Esophagus squamous epithelium (tissue), 5 donors: ENCODE data around the gene MEI1. TPM values are rescaled to one million over a fixed set of nuclear protein-coding genes. Genes with fewer than 3 reads are reported as not detected.

Experiments
- DNase-seq: peaks from one replicate; lab custom pipeline; 2025; lab: John Stamatoyannopoulos, UW
- H3K27ac ChIP-seq, 4 donors: fragments of 200-600 bp; sonication (generic); one replicate each; pipeline ENCODE4 v1.5.1; 2016 to 2019; ENCODE audit warnings: mild to moderate bottlenecking in 1 of 4
- H3K27me3 ChIP-seq, 4 donors: fragments of 200-600 bp; sonication (generic); 1 replicate in 3 of 4; 2 replicates in 1 of 4; pipeline versions ENCODE4 v1.5.1 to v1.6.0; 2017 to 2021; ENCODE audit warnings: antibody characterized with exemption in 1 of 4
- H3K36me3 ChIP-seq, 3 donors: fragments of 200-600 bp; sonication (generic); one replicate each; pipeline ENCODE4 v1.5.1; 2016 to 2019
- H3K4me1 ChIP-seq, 3 donors: fragments of 200-600 bp; sonication (generic); one replicate each; pipeline ENCODE4 v1.5.1; 2017 to 2019
- H3K4me3 ChIP-seq, 4 donors: fragments of 200-600 bp; sonication (generic); 1 replicate in 3 of 4; 2 replicates in 1 of 4; pipeline ENCODE4 v1.5.1; 2016 to 2019; ENCODE audit warnings: mild to moderate bottlenecking in 2 of 4, moderate library complexity in 1 of 4
- H3K9me3 ChIP-seq, 3 donors: fragments of 200-600 bp; sonication (generic); one replicate each; pipeline ENCODE4 v1.5.1; 2016 to 2019
- POLR2A ChIP-seq, 4 donors: fragments of 450-650 bp; IDR thresholded peaks; one replicate each; pipeline ENCODE4 v1.6.1; 2017; ENCODE audit warnings: antibody characterized with exemption in 4 of 4, mild to moderate bottlenecking in 4 of 4, moderate library complexity in 3 of 4
- WGBS, 2 donors: methylation state at CpG; one replicate each; pipeline ENCODE4 v1.1.5; 2018; 5-methylcytosine and 5-hydroxymethylcytosine counted together
- intact Hi-C: fragments of 100-400 bp; cut with DNase I; formaldehyde crosslinking; loops from one replicate; pipeline ENCODE4 v1.15.0; 2022
- total RNA-seq, 4 donors: library from RNA; depleted of rRNA; stranded (reverse); fragments of >200 nt; gene quantifications; one replicate each; pipeline ENCODE4 v1.1.0, GENCODE V29; 2016
- TF ChIP-seq, protein P1 (sequence below), 6 experiments: fragments of 450-650 bp in 4 of 6; fragments of 200-600 bp in 2 of 6; sonication (generic) in 2 of 6; IDR thresholded peaks; one replicate each; pipeline ENCODE4 v1.5.1; 2016 to 2019; ENCODE audit warnings: antibody characterized with exemption in 6 of 6, mild to moderate bottlenecking in 4 of 6, moderate library complexity in 4 of 6
- donor health status: DM: yes; HTN: yes; CAD: no.

MEI1 gene
- total RNA-seq, 4 donors from 2014 or later, result 0.09 to 1.3 (median 0.52) TPM

GRCh38 chr22:41826430-41827383, 127.4 kb downstream of the MEI1 start:
- Histone ChIP-seq H3K4me3 (no peak overlapping the region), H3K4me1 (peaks cover 8 to 45% (median 18%) of the 10 kb centered on the region in 3 donors), H3K27ac (peak overlapping the region in 2 of 4 donors; percentile 5 to 33), H3K9me3 (no peaks in the 10 kb centered on the region), H3K27me3 (no peaks in the 10 kb centered on the region), H3K36me3 (peaks cover 0 to 11% (median 0%) of the 10 kb centered on the region in 3 donors)
- intact Hi-C loops, result no loop called here
- 68 to 70% methylated on average over 2 of the region's 11 CpGs for WGBS, 2 donors
- DNase-seq, result no peak
- no peak for TF ChIP-seq POLR2A (IDR thresholded peaks at IDR 0.05)
- TF ChIP-seq, protein P1, sequence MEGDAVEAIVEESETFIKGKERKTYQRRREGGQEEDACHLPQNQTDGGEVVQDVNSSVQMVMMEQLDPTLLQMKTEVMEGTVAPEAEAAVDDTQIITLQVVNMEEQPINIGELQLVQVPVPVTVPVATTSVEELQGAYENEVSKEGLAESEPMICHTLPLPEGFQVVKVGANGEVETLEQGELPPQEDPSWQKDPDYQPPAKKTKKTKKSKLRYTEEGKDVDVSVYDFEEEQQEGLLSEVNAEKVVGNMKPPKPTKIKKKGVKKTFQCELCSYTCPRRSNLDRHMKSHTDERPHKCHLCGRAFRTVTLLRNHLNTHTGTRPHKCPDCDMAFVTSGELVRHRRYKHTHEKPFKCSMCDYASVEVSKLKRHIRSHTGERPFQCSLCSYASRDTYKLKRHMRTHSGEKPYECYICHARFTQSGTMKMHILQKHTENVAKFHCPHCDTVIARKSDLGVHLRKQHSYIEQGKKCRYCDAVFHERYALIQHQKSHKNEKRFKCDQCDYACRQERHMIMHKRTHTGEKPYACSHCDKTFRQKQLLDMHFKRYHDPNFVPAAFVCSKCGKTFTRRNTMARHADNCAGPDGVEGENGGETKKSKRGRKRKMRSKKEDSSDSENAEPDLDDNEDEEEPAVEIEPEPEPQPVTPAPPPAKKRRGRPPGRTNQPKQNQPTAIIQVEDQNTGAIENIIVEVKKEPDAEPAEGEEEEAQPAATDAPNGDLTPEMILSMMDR (IDR thresholded peaks at IDR 0.05), result no peak

- no peak for DNase-seq
- Histone ChIP-seq H3K27ac (no peak overlapping the region), H3K36me3 (peaks cover 0 to 11% (median 0%) of the 10 kb centered on the region in 3 donors), H3K4me1 (peaks cover 8 to 52% (median 18%) of the 10 kb centered on the region in 3 donors), H3K27me3 (no peaks in the 10 kb centered on the region), H3K9me3 (no peaks in the 10 kb centered on the region), H3K4me3 (no peak overlapping the region)
- TF ChIP-seq POLR2A (IDR thresholded peaks at IDR 0.05), result no peak
- TF ChIP-seq, protein P1 (IDR thresholded peaks at IDR 0.05), result no peak
- 81 to 93% methylated on average over 3 to 5 of the region's 6 CpGs for WGBS, 2 donors
- intact Hi-C loops, result no loop called here
These were observed 128.4 kb downstream of the MEI1 start for GRCh38 chr22:41827671-41828070.

- H3K9me3 ChIP-seq, result no peaks in the 10 kb centered on the region
- TF ChIP-seq, protein P1 (IDR thresholded peaks at IDR 0.05), result no peak
- TF ChIP-seq POLR2A (IDR thresholded peaks at IDR 0.05), result no peak
- no peaks in the 10 kb centered on the region for H3K27me3 ChIP-seq
- no peak for DNase-seq
- H3K27ac ChIP-seq, result no peak overlapping the region
- peaks cover 0 to 11% (median 0%) of the 10 kb centered on the region in 3 donors for H3K36me3 ChIP-seq
- 94 to 100% methylated on average over 4 of the region's 4 CpGs for WGBS, 2 donors
- no peak overlapping the region for H3K4me3 ChIP-seq
- intact Hi-C loops, result no loop called here
- peaks cover 8 to 52% (median 18%) of the 10 kb centered on the region in 3 donors for H3K4me1 ChIP-seq
These were observed 129.2 kb downstream of the MEI1 start for GRCh38 chr22:41828516-41828915.

DNA sequence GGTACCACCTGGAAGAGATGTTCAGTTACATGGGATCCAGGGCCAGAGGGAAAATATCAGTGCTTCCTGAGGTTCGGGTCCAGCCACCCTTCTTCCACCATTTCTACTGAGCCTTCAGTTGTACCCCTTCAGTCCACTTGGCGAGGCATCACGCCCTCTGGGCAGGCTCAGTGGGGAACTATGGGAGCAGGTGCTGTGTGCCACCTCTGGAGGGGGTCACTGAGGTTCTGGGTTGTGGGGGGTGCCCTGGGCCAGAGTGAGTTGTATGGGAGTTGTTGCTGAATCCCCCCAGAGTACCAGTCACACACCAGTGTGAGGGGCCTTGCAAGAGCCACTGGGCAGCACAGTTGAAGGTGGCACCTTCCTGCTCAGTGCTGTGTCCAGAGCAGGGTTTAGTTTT, 130.9 kb downstream of the MEI1 start:
- Histone ChIP-seq H3K4me3 (no peak overlapping the region), H3K27me3 (no peaks in the 10 kb centered on the region), H3K27ac (peak overlapping the region in 1 of 4 donors; percentile 1), H3K9me3 (no peaks in the 10 kb centered on the region), H3K4me1 (peaks cover 12 to 68% (median 22%) of the 10 kb centered on the region in 3 donors), H3K36me3 (peaks cover 0 to 11% (median 0%) of the 10 kb centered on the region in 3 donors)
- TF ChIP-seq, protein P1 (IDR thresholded peaks at IDR 0.05), result peak in 1 of 6 experiments; percentile 14
- TF ChIP-seq POLR2A (IDR thresholded peaks at IDR 0.05), result no peak
- intact Hi-C loops, result no loop called here
- no peak for DNase-seq
- 90% methylated on average over 2 of the region's 3 CpGs; no CpG with 5 or more reads in 1 of the 2 donors for WGBS, 2 donors

DNA sequence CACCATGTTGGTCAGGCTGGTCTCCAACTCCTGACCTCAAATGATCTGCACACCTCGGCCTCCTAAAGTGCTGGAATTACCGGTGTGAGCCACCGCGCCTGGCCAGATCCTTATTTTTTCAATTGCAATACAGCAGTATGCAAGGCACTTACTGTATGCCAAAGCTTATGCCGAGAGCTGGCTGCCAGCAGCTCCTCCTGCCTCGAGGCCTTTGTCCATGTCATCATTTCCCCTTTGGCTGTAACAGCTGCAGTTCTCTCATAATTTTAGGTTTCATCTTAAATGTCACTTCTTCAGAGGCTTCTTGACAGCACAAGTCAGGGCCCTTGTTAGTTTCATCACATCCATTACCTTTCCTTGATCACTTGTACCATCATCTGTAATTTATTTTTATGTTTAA, 132.1 kb downstream of the MEI1 start:
- intact Hi-C loops, result no loop called here
- peaks cover 0 to 12% (median 0%) of the 10 kb centered on the region in 3 donors for H3K36me3 ChIP-seq
- TF ChIP-seq, protein P1 (IDR thresholded peaks at IDR 0.05), result no peak
- TF ChIP-seq POLR2A (IDR thresholded peaks at IDR 0.05), result no peak
- WGBS, 2 donors, result 32 to 65% methylated on average over 6 of the region's 6 CpGs
- peaks cover 9 to 68% (median 28%) of the 10 kb centered on the region in 3 donors for H3K4me1 ChIP-seq
- H3K4me3 ChIP-seq, result no peak overlapping the region
- peak overlapping the region in 3 of 4 donors; percentile 25 to 99 (median 99) for H3K27ac ChIP-seq
- no peaks in the 10 kb centered on the region for H3K9me3 ChIP-seq
- no peak for DNase-seq
- H3K27me3 ChIP-seq, result no peaks in the 10 kb centered on the region
